BJ (cell line): ENCODE measurements around the gene EPB41L4A. TPM values are rescaled to one million over a fixed set of nuclear protein-coding genes. Genes with fewer than 3 reads are reported as not detected.
"Not testable (repeated sequence)": the region's sequence is repeated elsewhere in the genome, so short reads cannot be mapped to it uniquely, and the experiment has no call there.

ENCODE experiments used
- CTCF ChIA-PET: fragments of 350-600 bp; formaldehyde crosslinking; extraction: SDS; loops from one replicate; lab custom pipeline; 2021; ENCODE audit warnings: antibody characterized with exemption, inconsistent platforms; lab: Yijun Ruan, JAX
- POLR2A ChIA-PET: fragments of 300-600 bp; sonication (Branson Sonifier 250); formaldehyde crosslinking; extraction: SDS; loops from one replicate; lab custom pipeline; 2021; ENCODE audit warnings: antibody characterized with exemption; lab: Charles Lee
- DNase-seq: peaks from one replicate; pipeline ENCODE4 v3.0.0-alpha.2; 2011; ENCODE audit warnings: low read depth
- H3K27me3 ChIP-seq: 2 replicates; pipeline ENCODE4 v1.6.0; 2011; ENCODE audit warnings: low read length; ENCODE audit not compliant: control insufficient read depth, insufficient read depth
- H3K36me3 ChIP-seq: 2 replicates; pipeline ENCODE4 v1.5.1; 2011; ENCODE audit warnings: low read length; ENCODE audit not compliant: control insufficient read depth, insufficient read depth
- H3K4me3 ChIP-seq: 2 replicates; pipeline ENCODE4 v1.5.1; 2011; ENCODE audit warnings: low read depth, mild to moderate bottlenecking, control low read depth, low read length
- CTCF ChIP-seq: IDR thresholded peaks from 2 replicates; pipeline ENCODE4 v1.5.1; 2011; ENCODE audit warnings: low read depth, mild to moderate bottlenecking, control low read depth, inconsistent platforms, low read length, moderate library complexity; ENCODE audit not compliant: insufficient read depth
- polyA minus RNA-seq: library from RNA; depleted of rRNA, polyadenylated mRNA; stranded (reverse); fragments of >200 nt; gene quantifications from 2 replicates; pipeline ENCODE4 v1.2.3, GENCODE V29; 2011; rRNA and poly(A)+ RNA removed
- polyA plus RNA-seq: library from polyadenylated mRNA; depleted of rRNA; stranded (reverse); fragments of >200 nt; gene quantifications from 2 replicates; pipeline ENCODE4 v1.2.3, GENCODE V29; 2011; rRNA removed

The EPB41L4A gene
- polyA plus RNA-seq (0.04 and 0.05 TPM in 2 replicates), polyA minus RNA-seq (0.10 and 0.38 TPM in 2 replicates)

- Histone ChIP-seq H3K4me3 (peak within 1 kb of the TSS; percentile 32), H3K27me3 (peaks cover 23% of the 10 kb centered on the region), H3K36me3 (no peaks in the 10 kb centered on the region)
- no peak for DNase-seq
- ChIA-PET POLR2A (no interaction called here), CTCF (interaction anchor here (0.8 to 3.9 kb wide), 7 partner anchors 9 to 1255 kb away, joined by 3 to 22 read pairs (median 3); no protein-coding TSS in a partner anchor)
- no peak for TF ChIP-seq CTCF
These were observed at the start of gene EPB41L4A for GRCh38 chr5:112419164-112419985. EPB41L4A (minus strand) TSS chr5:112419277; CDS start chr5:112419039, 238 bp downstream.

GRCh38 chr5:112467485-112467884 is 48.4 kb upstream of the EPB41L4A start:
- Histone ChIP-seq H3K4me3 (no peak overlapping the region), H3K27me3 (no peaks in the 10 kb centered on the region), H3K36me3 (no peaks in the 10 kb centered on the region)
- no peak for DNase-seq
- ChIA-PET POLR2A (no interaction called here), CTCF (interaction anchor here (1.3 kb wide), 1 partner anchor 24 kb away, joined by 3 read pairs; no protein-coding TSS in a partner anchor)
- TF ChIP-seq CTCF, result no peak

- DNase-seq, POLR2A ChIA-PET: not testable (repeated sequence)
These were observed 47.2 kb upstream of the EPB41L4A start for GRCh38 chr5:112466261-112466660.

GRCh38 chr5:112447187-112447760 is 28.2 kb upstream of the EPB41L4A start:
- DNase-seq, POLR2A ChIA-PET: not testable (repeated sequence)

More at GRCh38 chr5:112466261-112466660, 47.2 kb upstream of the EPB41L4A start:
- H3K27me3 ChIP-seq, H3K4me3 ChIP-seq, H3K36me3 ChIP-seq, CTCF ChIA-PET: not testable (repeated sequence)

GRCh38 chr5:112445626-112446350 is 26.7 kb upstream of the EPB41L4A start:
- CTCF ChIA-PET, result no interaction called here

More at GRCh38 chr5:112447187-112447760, 28.2 kb upstream of the EPB41L4A start:
- CTCF ChIA-PET, H3K4me3 ChIP-seq, H3K36me3 ChIP-seq, H3K27me3 ChIP-seq: not testable (repeated sequence)

GRCh38 chr5:112443932-112444331 is 24.9 kb upstream of the EPB41L4A start:
- CTCF ChIA-PET, H3K36me3 ChIP-seq, POLR2A ChIA-PET, H3K4me3 ChIP-seq, H3K27me3 ChIP-seq, DNase-seq: not testable (repeated sequence)

More at GRCh38 chr5:112445626-112446350, 26.7 kb upstream of the EPB41L4A start:
- no peak for DNase-seq
- no peak for TF ChIP-seq CTCF
- Histone ChIP-seq H3K27me3 (no peaks in the 10 kb centered on the region), H3K4me3 (no peak overlapping the region), H3K36me3 (no peaks in the 10 kb centered on the region)
- POLR2A ChIA-PET, result no interaction called here
